Adipose tissue (tissue), 3 donors: ENCODE measurements around the gene MYLK. TPM values are rescaled to one million over a fixed set of nuclear protein-coding genes. Genes with fewer than 3 reads are reported as not detected.
"Not testable (repeated sequence)": the region's sequence is repeated elsewhere in the genome, so short reads cannot be mapped to it uniquely, and the experiment has no call there.

ENCODE experiments used
- H3K27ac ChIP-seq: one replicate; pipeline ENCODE4 v1.5.1; 2013; ENCODE audit warnings: low read depth, low read length
- WGBS, 3 donors: extraction: QIAGEN DNeasy Blood & Tissue Kit; methylation state at CpG; one replicate each; pipeline ENCODE4 v1.1.7; 2013; 5-methylcytosine and 5-hydroxymethylcytosine counted together
- polyA plus RNA-seq, 3 donors: library from polyadenylated mRNA; stranded (reverse); fragments of 200-250 nt; gene quantifications; one replicate each; pipeline ENCODE4 v1.2.3, GENCODE V29; 2013
- donor health status: healthy with polysubstance abuse.
- donor health status: Bipolar disorder and iron deficiency.
- donor health status: healthy.

MYLK gene
- polyA plus RNA-seq, 3 donors, result 8.5 to 33.0 (median 16.0) TPM

GRCh38 chr3:123621186-123621849, 262.8 kb downstream of the MYLK start:
- 84 to 88% (median 86%) methylated on average over 7 of the region's 7 CpGs for WGBS, 3 donors
- no peak overlapping the region for H3K27ac ChIP-seq

GRCh38 chr3:123620343-123620742, 263.8 kb downstream of the MYLK start:
- H3K27ac ChIP-seq, result no peak overlapping the region
- 72 to 89% (median 73%) methylated on average over 8 of the region's 8 CpGs for WGBS, 3 donors

- 23 to 50% (median 27%) methylated on average over 5 of the region's 5 CpGs for WGBS, 3 donors
These were observed 265.2 kb downstream of the MYLK start for GRCh38 chr3:123618768-123619484.

GRCh38 chr3:123618076-123618708, 265.9 kb downstream of the MYLK start:
- WGBS, 3 donors, result 52 to 60% (median 55%) methylated on average over 7 of the region's 7 CpGs
- H3K27ac ChIP-seq, result no peak overlapping the region

More at GRCh38 chr3:123618768-123619484, 265.2 kb downstream of the MYLK start:
- H3K27ac ChIP-seq, result no peak overlapping the region

- H3K27ac ChIP-seq, result no peak overlapping the region
These were observed 267.5 kb downstream of the MYLK start for GRCh38 chr3:123616593-123616992.

GRCh38 chr3:123613543-123613942, 270.6 kb downstream of the MYLK start:
- WGBS, 3 donors, result 30 to 95% (median 93%) methylated on average over 2 of the region's 2 CpGs
- H3K27ac ChIP-seq, result no peak overlapping the region

More at GRCh38 chr3:123616593-123616992, 267.5 kb downstream of the MYLK start:
- 90 to 95% (median 91%) methylated on average over 6 of the region's 6 CpGs for whole genome bisulfite sequencing, 3 donors

- WGBS, 3 donors, result 94 to 97% (median 95%) methylated on average over 7 of the region's 7 CpGs
- H3K27ac ChIP-seq, result not testable (repeated sequence)
These were observed 272.5 kb downstream of the MYLK start for GRCh38 chr3:123611674-123612073.

- H3K27ac ChIP-seq, result no peak overlapping the region
These were observed 273.1 kb downstream of the MYLK start for GRCh38 chr3:123611082-123611481.

- WGBS, 3 donors, result 74 to 93% (median 79%) methylated on average over 3 of the region's 3 CpGs
- H3K27ac ChIP-seq, result no peak overlapping the region
These were observed 273.8 kb downstream of the MYLK start for GRCh38 chr3:123610331-123610730.

- no peak overlapping the region for H3K27ac ChIP-seq
- WGBS, 3 donors, result 75 to 92% (median 90%) methylated on average over 5 of the region's 5 CpGs
These were observed 275.1 kb downstream of the MYLK start for GRCh38 chr3:123609063-123609462.

- H3K27ac ChIP-seq, result no peak overlapping the region
- 71 to 95% (median 93%) methylated on average over 3 of the region's 3 CpGs for WGBS, 3 donors
These were observed 275.7 kb downstream of the MYLK start for GRCh38 chr3:123608263-123608937.

GRCh38 chr3:123606527-123606926, 277.6 kb downstream of the MYLK start:
- no peak overlapping the region for H3K27ac ChIP-seq

- H3K27ac ChIP-seq, result no peak overlapping the region
- WGBS, 3 donors, result 55 to 95% (median 90%) methylated on average over 5 of the region's 5 CpGs
These were observed 278.3 kb downstream of the MYLK start for GRCh38 chr3:123605789-123606234.

- WGBS, 3 donors, result 77 to 94% (median 82%) methylated on average over 2 of the region's 2 CpGs
- not testable (repeated sequence) for H3K27ac ChIP-seq
These were observed 281.0 kb downstream of the MYLK start for GRCh38 chr3:123603153-123603552.

GRCh38 chr3:123602325-123602724, 281.8 kb downstream of the MYLK start:
- no peak overlapping the region for H3K27ac ChIP-seq
- WGBS, 3 donors, result 42 to 82% (median 77%) methylated on average over 1 of the region's 1 CpG

- H3K27ac ChIP-seq, result not testable (repeated sequence)
These were observed 283.3 kb downstream of the MYLK start for GRCh38 chr3:123600863-123601262.

GRCh38 chr3:123597561-123597960, 286.6 kb downstream of the MYLK start:
- no peak overlapping the region for H3K27ac ChIP-seq
- WGBS, 3 donors, result 88 to 91% (median 90%) methylated on average over 4 of the region's 4 CpGs

- WGBS, 3 donors, result 48 to 49% (median 49%) methylated on average over 5 of the region's 5 CpGs
These were observed 288.5 kb downstream of the MYLK start for GRCh38 chr3:123595396-123596180.

More at GRCh38 chr3:123595396-123596180, 288.5 kb downstream of the MYLK start:
- H3K27ac ChIP-seq, result no peak overlapping the region
